ENCODE measurements around the gene NUP58.

GRCh38 chr13:25345576-25345975 is 44.2 kb downstream of the NUP58 start:
- TF ChIP-seq CTCF (IDR thresholded peaks at IDR 0.05), result no peak
- TF ChIP-seq POLR2A (IDR thresholded peaks at IDR 0.05), result no peak
